CD4-positive, alpha-beta T cell treated with Interleukin-4 for 4 hours (primary cell): Measurements from ENCODE around the gene RNPEPL1.
"Not testable (repeated sequence)": the region's sequence is repeated elsewhere in the genome, so short reads cannot be mapped to it uniquely, and the experiment has no call there.

ENCODE experiments used
- DNase-seq: peaks from one replicate; pipeline ENCODE4 v3.0.0-alpha.2; 2020

RNPEPL1 gene

DNA sequence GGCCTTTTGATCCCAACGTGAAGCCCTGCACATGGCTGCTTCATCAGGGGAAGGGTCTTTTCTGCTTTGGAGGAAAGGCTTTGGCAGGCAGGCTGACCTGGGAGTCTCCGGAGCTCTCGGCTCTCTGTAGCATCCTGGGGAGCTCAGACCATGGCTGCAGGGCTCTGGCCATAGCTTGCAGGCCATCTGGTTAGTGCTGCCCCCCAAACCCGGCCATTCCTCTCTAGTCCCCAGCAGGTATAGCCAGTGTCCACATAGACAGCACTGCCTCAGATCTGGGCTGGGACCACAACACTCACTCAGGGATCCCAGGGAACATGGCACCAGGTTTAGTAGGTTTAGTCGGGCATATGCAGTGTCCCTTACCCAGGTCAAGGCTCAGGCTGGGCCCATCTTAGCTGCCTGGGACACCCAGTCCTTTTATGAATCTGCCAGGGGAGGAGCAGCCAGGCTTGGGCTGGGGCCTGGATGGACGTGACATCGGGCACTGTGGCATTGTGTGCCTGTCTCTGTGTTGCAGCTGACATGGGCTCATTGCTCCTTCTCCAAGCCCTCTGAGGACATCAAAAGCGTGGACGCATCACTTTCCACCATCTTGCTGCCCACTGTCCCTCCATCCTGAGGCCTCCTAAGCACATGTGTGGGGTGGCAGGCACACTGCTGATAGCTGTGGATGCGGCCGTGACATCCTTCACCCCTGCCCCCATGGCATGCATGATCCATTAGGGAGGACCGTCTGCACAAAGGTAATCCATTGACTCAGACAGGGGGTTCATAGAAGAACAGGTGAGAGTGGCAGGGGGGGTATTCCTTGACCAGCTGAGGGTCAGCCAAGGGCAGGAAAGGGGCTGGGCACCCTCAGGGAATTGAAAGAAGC lies 37.8 kb downstream of the RNPEPL1 start:
- DNase-seq = no peak

DNA sequence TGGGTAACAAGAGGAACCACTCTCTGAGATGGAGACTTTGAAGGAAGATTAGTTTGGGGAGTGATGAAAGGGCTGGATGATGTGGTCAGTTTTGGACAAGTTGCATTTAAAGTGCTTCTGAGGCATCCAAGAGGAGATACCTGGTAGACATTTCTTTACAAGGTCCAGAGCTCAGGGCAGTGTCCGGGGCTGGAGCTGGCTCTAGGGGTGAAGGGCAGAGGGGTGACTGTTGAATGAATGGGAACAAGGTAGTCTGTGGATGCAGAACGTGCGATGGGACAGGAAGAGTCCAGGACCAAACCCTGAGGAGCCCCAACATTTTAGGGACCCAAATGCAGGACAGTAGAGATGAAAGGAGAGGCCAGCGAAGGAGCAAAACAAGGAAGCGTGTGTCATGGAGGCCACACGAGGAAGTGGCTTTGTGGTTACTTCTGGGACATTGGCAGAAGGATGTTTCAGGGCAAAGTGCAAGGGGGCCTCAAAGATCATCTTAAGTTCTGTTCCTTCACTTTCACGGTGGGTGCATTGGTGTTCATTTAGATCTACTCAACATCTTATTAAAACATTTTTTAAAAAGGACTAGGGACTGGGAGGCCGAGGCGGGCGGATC lies 43.4 kb downstream of the RNPEPL1 start:
- no peak for DNase-seq

DNA sequence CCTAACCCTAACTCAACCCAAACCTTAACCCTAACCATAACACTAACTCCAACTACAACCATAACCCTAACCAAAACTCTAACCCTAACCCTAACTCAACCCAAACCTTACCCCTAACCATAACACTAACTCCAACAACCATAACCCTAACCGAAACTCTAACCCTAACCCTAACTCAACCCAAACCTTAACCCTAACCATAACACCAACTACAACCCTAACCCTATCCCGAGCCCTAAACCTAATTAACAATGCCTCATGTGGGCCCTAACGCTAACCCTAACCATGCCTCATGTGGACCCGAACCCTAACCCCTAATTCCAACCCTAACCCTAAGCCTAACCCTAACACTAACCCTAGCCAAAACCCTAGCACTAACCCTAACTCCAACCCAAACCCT lies 45.5 kb downstream of the RNPEPL1 start:
- DNase-seq = no peak

DNA sequence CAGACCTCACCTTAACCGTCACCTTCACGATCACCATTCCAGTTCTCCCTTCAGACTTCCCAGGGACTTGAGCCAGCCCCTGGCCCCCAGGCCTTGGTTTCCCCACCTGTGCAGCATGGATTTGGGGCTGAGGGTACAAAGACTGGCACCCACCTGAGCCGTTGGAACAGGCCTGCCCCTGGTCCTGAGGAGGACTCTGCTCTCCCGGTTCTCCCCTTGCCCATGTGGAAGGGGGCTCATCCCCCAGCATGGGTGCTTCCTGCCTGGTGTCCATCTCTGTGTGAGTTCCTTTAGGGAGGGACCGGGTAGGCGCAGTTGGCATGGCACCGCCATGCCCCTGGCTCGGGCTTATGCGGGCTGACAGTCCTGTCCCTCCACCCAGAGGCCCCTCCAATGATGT lies 46.1 kb downstream of the RNPEPL1 start:
- DNase-seq = no peak

DNA sequence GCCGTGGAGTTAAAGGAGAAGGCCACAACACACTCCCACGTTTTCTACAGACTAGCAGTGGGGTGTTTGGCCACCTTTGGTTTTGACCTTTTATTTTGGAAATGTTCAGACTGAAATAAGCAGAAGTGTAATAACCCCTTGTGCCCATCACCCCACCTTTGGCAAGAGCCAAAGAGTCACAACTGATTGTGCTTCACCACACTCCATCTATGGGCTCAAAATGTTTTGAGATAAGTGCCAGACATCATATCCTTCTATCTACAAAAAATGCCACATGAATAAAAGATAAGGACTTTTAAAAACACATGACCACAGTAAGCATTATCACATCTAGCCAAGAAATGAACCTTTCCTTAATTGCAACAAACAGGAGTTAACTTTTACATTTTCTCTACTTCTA lies 47.1 kb downstream of the RNPEPL1 start:
- no peak for DNase-seq

DNA sequence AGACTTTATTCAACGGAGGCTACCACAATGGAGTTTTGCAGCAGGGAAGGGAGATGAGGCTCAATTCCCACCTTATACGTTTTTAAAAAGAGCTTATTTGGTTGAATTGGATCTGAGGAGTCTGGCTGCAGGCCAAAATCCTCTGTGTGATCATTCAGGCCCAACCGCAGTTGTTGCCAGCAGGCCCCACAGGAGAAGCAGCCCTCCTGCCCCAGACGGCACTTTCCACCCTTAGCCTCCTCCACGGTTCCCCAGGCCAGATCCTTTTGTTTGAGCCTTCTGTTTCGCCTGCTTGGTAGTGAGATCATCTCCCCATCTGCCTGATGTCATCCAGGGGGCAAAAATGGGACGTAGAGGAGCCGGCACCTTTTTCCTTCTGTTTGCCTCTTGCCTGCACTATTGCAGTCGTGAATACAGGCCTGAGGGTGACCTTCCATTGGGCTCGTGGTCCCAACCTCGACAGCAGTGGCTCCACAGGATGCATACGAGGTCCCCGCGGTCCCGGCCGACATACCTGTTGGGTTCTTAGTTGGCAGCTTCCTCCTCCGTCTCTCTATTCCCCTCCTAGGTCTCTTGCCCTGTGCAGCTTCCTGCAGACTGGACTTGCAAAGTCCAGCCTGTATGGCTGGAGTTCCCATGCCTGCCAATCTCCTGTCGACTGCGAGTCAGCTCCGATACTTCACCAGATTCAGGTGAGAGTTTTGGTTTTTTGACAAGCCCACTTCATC lies 47.7 kb downstream of the RNPEPL1 start:
- no peak for DNase-seq

GRCh38 chr2:240616860-240617666 lies 48.8 kb downstream of the RNPEPL1 start:
- not testable (repeated sequence) for DNase-seq

GRCh38 chr2:240618776-240619175 lies 50.5 kb downstream of the RNPEPL1 start:
- DNase-seq = no peak

DNA sequence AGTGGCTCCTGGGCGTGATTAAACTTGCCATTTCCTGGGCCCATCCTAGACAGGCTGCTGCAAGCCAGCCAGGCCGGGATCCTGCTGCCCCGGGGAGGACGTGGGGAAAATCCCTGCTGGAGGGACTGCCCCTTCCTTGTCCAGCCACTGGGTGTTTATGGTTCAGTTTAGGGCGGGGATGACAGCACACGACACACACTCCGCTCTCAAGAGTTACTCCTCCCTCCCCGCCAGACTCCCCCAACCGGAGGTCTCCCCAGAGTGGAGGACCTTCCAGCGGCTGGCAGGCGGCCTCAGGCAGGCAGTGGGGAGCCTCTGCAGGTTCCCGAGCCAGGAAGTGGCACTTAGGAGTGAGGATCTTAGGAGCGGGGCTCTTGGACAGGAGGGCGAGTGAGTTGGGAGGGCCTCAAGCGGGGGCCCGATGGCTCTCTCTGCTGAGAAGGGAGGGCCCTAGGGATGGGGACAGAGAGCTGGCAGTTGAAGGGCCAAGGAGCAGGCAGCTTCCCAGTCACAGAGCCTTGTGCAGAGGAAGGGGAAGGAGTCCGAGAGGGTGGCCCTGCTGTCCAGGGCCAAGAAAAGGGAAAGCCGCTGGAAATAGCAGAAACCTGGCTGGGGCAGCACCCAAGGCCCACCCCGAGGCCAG lies 51.3 kb downstream of the RNPEPL1 start:
- DNase-seq = no peak

- no peak for DNase-seq
These were observed 52.0 kb downstream of the RNPEPL1 start for GRCh38 chr2:240620149-240620731.

- no peak for DNase-seq
These were observed 52.6 kb downstream of the RNPEPL1 start for GRCh38 chr2:240620859-240621258.

GRCh38 chr2:240622060-240622411 lies 53.8 kb downstream of the RNPEPL1 start:
- no peak for DNase-seq

DNA sequence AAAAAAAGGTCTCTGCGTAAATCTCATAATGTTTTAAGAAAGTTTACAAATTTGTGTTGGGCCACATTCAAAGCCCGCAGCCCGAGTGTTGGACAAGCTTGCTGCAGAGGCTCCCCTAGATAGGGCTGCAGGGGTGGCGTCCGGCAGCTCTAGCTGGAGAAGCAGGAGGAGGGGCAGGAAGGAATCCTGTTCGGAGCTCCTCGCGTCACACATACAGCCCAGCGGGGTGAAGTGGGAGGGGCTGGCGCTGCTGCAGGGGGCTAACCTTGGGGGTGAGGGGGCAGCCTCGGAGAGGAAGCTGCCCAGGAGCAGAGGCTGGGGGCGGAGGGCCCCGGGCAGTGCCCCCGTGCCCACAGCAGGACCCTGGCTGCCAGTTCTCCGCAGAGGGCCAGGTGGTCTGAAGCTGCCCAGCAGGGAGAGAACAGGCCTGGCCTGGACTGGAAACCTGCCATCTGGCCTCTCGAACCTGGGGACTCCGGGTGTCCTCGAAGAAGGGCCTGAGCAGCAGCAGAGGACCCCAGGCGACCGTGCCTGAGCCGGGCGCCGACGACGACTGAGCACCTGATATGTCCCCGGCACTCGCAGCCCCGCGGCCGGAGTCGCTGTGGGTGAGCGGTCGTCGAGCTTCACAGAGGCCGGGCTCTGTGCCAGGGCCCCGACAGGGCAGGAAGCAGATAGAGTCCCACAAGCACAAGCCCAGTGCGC lies 54.4 kb downstream of the RNPEPL1 start:
- peak; percentile 48 for DNase-seq

- no peak for DNase-seq
These were observed 55.3 kb downstream of the RNPEPL1 start for GRCh38 chr2:240623531-240624010.

DNA sequence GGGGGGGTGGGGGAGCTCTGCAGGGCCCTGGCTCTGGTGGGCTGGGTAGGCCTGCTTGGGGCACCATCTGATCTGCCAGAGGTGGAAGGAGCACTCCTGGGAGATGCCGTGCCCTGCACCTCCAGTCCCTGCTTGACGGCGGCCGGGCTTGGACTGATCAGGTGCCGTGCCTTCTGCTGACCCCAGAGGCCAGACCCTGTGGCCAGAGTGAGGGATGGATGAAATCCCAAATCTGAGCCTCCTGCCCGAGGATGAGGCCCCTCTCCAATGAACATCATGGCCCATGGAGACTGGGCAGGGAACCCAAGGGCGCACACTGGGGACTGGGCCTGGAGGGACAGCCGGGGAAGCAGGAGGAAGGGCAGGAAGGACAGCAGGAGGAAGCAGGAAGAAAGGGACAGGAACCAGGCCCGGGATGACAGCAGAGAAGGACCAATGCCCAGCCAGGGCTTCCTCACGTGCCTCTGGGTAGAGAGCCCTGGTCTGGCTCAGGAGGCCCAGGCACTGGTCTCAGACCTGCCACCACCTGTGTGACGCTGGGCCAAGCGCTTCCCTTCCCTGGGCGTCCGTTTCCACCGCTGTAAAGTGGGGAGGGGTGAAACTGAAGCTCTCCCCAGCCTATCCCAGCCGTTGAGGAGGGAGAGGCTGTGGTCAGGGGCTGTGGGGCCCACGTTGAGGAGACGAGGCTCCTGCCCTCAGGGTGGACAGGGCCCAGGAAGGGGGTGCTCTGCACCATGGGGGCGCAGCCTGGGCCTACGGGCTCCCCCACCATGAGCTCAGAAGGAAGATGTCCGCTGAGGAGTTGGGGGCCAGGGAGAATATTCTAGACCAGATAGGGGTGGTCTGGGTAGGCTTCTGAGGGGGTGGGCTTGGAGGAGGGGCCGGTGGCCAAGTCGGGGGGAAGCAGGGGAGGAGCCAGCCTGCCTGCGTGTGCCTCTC lies 56.0 kb downstream of the RNPEPL1 start:
- DNase-seq = no peak

DNA sequence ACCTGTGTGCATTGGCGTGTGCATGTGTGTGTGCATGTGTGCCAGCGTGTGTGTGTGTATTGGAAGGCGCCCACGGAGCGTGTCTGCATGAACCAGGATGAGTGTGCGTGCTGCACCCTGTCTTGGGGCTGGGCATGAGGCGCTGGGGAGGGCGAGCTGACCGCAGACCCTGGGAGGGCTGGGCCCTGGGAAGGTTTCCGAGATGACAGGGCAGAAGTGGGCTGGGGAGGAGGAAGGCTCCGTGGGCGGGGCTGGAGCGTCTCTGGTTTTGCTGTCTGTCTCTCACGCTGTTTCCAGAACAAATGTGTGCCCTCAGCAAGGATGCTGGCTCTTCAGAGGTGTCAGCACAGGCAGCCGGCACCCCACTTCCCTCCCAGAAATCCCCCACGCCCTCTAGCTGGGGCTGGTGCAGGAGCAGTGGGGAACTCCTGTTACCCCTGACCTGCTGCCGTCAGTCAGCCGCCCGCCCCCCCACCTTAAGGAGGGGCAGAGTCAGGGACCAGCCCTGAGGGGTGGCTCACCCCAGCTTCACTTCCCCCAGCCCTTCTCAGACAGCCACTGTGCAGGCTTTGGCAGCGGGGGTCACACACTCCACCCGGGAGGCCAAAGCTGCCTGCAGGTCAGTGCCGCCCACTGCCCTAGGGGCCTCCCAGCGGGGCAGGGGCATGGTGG lies 56.8 kb downstream of the RNPEPL1 start, which contains the start of gene GPR35:
TSS of gene GPR35 (plus strand) at position 531 of the 672 bp plus-strand sequence. CDS start 4,473 bp downstream, outside the sequence.
- peak; percentile 81 for DNase-seq

GRCh38 chr2:240626531-240627300 lies 58.4 kb downstream of the RNPEPL1 start:
- DNase-seq = peak; percentile 19

DNA sequence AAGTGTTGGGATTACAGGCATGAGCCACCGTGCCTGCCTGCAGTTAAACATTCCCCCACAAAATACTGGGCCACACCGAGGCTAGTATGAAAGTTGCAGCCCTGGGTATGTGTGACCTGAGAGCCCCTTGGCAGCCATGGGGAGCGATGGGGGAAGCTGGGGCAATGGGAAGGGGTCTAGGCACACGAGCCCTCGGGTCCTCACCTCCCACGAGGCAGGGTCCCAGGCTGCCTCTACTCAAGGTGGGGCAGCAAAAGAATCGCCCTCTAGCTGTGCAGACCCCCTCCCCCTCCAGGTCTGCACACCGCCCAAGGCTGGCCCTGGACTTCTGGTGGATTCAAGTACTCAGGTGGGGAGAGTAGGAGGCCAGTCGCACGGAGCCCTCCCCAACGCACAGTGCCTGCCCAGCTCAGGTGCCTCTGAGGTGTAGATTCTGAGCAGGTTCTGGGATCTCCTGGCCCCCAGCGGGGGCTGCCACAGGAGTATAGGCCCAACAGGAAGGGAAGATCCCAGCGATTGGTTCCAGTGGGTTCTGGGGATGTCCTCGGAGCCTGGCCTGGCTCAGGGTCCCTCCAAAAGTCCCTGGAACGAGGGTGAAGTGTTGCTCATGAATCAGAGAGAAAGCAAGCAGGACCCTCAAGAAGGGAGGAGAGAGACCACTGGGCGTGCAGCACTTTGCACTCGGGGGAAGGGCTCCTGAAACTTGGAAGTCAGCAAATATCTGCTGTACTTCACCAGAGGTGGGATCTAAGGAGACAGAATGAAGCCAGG lies 59.6 kb downstream of the RNPEPL1 start:
- no peak for DNase-seq
